HTERT RPE-1 (cell line): ENCODE data around the gene UCKL1.

Experiments used
- in situ Hi-C: fragments of 300-500 bp; cut with MboI; formaldehyde crosslinking; loops from 4 replicates; pipeline ENCODE4 v1.14.3; 2020; ENCODE audit warnings: low sequenced_read_pairs

UCKL1 gene

GRCh38 chr20:63893999-63894357 lies 62.2 kb downstream of the UCKL1 start:
- in situ Hi-C loops = no loop called here

- in situ Hi-C loops = no loop called here
Measured at GRCh38 chr20:63892402-63892801, 63.8 kb downstream of the UCKL1 start.

- in situ Hi-C loops = no loop called here
Measured at GRCh38 chr20:63891061-63892002, 64.9 kb downstream of the UCKL1 start.

- in situ Hi-C loops = no loop called here
Measured at GRCh38 chr20:63890616-63891015, 65.6 kb downstream of the UCKL1 start.

- in situ Hi-C loops = no loop called here
Measured at GRCh38 chr20:63890201-63890576, 66.0 kb downstream of the UCKL1 start.
